GM19035 (cell line): Measurements from ENCODE around the gene TH.

Source experiments
- ATAC-seq: cut with Tn5 transposase; IDR thresholded peaks from one replicate; pipeline ENCODE4 v1.9.1; 2021; ENCODE audit not compliant: unreplicated experiment

The TH gene

GRCh38 chr11:2115308-2115707 lies 56.3 kb downstream of the TH start:
- ATAC-seq: no peak

- ATAC-seq: no peak
These were observed 57.0 kb downstream of the TH start for GRCh38 chr11:2114430-2115241.
